Stimulated activated CD8-positive, alpha-beta memory T cell treated with anti-CD3 and anti-CD28 coated beads, Interleukin-12 subunit alpha, Interleukin-12 subunit beta, amount 100 ng/mL, for 24 hours (primary cell): ENCODE measurements around the gene SMARCD3.

Experiments used
- DNase-seq: peaks from one replicate; pipeline ENCODE4 v3.0.0-alpha.2; 2020; ENCODE audit errors: extremely low read depth

Gene SMARCD3

DNA sequence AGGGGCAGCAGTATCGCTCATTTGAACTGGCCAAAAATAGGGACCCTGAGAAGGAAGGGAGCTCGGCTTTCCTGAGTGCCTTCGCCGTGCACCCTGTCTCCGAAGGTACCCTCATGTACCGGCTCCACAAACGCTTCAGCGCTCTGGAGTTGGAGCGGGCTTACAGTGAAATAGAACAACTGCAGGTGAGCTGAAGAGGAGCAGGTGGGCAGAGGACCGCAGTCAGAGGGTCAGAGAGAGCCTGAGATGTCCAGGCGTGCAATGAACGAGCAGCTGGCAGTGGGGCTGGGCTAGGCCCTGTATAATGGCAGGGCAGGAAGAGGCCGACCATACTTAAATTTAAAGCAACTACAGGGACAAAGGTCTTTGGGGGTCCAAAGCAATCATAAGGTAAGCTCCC is 12.1 kb downstream of the SMARCD3 start:
- no peak for DNase-seq

DNA sequence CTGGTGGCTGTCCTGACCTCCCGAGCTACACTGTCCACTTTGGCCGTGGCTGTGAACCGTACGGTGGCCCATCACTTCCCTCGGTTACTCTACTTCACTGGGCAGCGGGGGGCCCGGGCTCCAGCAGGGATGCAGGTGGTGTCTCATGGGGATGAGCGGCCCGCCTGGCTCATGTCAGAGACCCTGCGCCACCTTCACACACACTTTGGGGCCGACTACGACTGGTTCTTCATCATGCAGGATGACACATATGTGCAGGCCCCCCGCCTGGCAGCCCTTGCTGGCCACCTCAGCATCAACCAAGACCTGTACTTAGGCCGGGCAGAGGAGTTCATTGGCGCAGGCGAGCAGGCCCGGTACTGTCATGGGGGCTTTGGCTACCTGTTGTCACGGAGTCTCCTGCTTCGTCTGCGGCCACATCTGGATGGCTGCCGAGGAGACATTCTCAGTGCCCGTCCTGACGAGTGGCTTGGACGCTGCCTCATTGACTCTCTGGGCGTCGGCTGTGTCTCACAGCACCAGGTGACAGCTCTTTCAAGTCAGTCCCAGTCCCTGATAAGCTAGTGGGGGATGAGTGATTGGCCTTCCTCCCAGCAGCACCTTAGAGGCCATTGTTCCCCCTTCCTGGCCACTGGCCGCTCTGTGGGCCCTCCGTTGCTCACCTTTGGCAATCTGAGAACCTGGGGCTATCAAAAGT is 13.3 kb downstream of the SMARCD3 start:
- DNase-seq, result no peak

- no peak for DNase-seq
These were observed 14.7 kb downstream of the SMARCD3 start for GRCh38 chr7:151233804-151234203.

- DNase-seq, result peak; percentile 68
These were observed 15.4 kb downstream of the SMARCD3 start for GRCh38 chr7:151232917-151233701.

- peak; percentile 79 for DNase-seq
These were observed 16.2 kb downstream of the SMARCD3 start, which contains the start of gene CHPF2 for GRCh38 chr7:151232091-151232916. Gene CHPF2, plus strand, starts transcription at chr7:151232483. Its CDS starts 1,529 bp downstream, at chr7:151234012.

GRCh38 chr7:151231080-151231479 is 17.4 kb downstream of the SMARCD3 start:
- no peak for DNase-seq

DNA sequence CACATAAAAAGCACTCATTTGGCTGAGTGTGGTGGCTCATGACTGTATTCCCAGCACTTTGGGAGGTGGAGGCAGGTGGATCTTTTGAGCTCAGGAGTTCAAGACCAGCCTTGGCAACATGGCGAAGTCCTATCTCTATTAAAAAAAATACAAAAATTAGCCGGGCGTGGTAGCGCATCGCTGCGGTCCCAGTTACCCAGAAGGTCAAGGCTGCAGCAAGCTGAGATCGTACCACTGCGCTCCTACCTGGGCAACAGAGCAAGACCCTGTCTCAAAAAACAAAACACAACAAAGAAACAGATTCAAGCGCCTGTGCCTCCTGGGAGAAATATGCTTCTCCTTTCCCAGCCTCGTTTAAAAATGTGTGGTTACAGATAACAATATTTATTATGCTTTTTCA is 19.2 kb downstream of the SMARCD3 start:
- DNase-seq, result no peak

DNA sequence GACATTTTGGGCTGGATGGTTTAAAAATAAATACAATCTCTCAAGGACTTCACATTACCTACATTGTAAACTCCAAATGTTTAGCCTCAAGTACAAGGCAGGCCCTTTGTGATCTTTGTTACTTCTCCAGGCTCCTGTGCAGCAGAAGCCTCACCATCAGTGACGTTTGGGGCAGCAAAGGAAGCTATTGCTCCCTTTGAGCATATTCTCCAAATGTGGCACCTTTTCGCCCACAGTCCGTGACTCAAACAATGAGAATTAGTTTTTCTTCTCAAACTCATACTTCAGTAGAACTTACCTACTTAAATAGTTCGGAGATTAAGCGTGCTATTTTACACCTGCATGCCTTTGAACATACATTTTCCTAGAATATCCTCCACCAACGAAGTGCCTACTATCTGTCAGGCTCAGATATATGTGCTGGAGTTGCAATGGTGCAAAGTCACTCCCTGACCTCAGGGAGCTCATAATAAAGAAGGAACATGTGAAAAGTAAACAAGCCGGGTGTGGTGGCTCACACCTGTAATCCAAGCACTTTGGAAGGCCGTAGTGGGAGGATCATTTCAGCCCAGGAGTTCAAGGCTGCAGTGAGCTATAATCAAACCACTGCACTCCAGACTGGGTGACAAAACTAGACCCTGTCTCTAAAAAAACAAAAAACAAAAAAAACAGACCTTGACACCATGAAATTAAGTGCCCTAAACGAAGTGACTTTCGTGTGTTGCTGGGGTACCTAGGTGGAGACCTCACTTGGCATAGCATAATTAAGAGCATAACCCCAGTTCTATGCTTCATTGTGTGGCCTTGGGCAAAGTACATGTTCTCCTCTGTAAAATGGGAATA is 20.2 kb downstream of the SMARCD3 start:
- DNase-seq, result no peak

DNA sequence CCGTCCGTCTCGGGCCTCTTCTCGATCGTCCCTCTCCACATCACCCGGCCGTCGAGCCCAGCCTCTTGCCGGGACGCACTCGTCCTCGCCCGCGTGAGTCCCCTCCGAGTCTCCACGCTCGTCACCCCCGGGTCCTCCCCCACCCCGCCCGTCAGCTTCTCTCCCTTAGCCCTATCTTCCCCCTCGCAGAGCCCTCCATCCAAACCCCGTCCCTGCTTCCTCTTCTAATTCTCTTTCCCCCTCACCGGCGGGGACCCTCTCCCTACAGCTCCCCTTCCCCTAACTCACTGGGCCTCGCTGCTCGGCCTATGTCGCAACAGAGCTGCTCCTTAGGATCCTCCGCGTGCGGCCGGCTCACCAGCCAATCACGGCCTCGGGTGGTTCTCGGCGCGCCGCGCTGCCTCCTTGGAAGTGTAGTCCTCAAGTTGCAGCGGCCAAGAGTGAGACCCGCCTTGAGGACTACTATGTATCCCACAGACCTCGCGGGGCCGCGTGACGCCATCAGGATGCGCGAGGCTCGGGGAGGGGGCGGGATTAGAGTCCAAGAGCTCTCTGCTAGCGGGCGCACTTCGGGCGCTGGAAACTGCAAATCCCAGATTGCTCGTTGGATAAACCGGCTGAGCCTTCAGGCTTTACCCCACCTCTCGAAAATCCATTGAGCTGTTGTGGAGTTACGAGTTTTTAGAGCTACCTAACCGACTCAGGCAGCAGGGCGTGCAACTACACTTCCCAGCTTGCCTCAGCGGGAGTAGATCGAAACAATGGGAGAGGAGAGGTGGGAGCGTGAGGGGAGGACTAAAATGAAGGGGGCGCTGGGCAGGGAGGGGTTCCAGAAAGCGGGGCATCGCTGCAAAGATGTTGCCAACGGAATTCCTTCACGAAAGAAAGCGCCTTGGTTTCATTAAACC is 21.4 kb downstream of the SMARCD3 start, which contains the start of gene ABCF2:
ABCF2 (minus strand) TSS at position 331 of the 908 bp plus-strand sequence. CDS start 747 bp downstream, outside the sequence.
- peak; percentile 91 for DNase-seq

- DNase-seq, result no peak
These were observed 22.0 kb downstream of the SMARCD3 start for GRCh38 chr7:151226560-151226874.

- no peak for DNase-seq
These were observed 22.5 kb downstream of the SMARCD3 start for GRCh38 chr7:151225948-151226510.

- DNase-seq, result no peak
These were observed 24.8 kb downstream of the SMARCD3 start for GRCh38 chr7:151223728-151224127.

- no peak for DNase-seq
These were observed 30.3 kb downstream of the SMARCD3 start for GRCh38 chr7:151218170-151218569.

DNA sequence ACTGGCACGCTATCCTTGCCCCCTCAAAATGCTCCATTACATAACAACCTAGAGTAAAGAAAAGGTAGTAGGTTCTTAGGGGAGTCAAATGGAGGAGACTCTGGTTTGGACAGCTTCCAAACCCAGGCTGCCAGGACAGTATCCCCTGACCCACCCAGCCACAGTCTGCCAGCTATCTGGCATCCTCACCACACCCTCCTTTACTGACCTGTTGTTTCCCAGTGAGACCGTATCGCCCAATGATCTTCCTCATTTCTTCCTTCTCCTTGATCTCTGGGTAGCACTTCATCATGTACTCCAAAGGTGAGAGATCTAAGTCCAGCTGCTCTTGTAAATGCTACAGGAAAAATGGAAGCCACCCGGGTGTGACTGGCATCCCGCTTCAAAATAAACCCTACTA is 33.1 kb downstream of the SMARCD3 start:
- no peak for DNase-seq

DNA sequence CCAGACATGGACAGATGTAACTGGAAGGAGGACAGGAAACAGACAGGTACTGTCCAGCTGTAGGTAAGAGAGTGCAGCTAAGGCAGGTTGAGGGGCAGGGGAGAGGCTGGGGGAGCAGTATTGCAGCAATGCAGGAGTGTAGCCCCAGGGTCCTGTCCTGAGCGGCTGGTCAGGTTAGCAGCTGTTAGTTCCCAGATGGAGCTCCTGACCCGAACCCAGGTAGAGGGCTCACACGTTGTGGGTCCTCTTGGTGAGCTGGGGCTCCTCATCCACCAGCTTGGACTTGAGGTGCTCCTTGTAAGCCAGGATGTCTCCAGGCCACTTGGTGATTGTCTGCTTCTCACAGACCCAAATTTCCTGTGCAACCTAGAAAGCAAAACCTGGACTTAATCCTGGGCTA is 34.7 kb downstream of the SMARCD3 start:
- no peak for DNase-seq

DNA sequence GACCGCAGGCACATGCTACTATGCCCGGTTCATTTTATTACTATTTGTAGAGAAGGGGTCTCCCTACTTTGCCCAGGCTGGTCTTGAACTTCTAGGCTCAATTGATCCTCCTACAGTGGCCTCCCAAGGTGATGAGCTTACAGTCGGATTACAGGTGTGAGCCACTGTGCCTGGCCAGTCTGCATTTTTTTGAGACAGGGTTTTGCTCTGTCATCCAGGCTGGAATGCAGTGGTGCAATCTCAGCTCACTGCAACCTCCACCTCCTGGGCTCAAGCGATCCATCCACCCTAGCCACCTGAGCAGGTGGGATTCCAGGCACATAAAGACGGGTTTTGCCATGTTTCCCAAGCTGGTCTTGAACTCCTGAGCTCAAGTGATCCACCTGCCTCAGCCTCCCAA is 35.9 kb downstream of the SMARCD3 start:
- DNase-seq, result no peak

DNA sequence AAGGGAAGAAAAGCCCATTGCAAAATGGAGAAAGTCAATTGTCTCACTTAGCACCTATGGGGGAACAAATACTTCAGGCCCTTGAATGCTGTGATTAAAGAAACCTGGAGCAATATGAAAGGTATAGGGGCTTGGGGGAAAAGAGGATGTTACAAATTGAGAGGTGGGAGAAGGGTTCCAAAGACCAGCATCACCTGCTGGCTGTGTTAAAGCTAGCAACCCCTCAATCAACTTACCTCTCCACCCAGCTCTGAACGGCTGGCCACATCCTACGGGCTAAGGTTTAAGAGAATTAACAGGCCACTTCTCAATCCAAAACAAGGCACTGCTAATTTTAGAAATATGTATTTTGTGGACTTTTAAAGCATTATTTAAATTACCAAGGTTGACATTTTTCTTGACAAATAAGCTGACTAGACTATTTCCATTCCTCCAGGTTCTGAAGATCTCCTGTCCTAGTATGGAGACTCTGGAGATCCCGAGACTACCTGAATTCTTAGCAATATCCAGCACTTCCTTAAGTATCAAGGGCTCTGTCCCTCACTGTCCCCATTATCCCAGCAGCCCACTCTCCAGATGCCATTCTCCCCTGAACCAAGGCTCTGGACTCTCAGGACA is 37.2 kb downstream of the SMARCD3 start:
- no peak for DNase-seq

- DNase-seq, result no peak
These were observed 38.2 kb downstream of the SMARCD3 start, which contains the start of gene H2BK1 for GRCh38 chr7:151210087-151210854. Gene H2BK1, minus strand, starts transcription at chr7:151210488. Its CDS starts 170 bp downstream, at chr7:151210318.

DNA sequence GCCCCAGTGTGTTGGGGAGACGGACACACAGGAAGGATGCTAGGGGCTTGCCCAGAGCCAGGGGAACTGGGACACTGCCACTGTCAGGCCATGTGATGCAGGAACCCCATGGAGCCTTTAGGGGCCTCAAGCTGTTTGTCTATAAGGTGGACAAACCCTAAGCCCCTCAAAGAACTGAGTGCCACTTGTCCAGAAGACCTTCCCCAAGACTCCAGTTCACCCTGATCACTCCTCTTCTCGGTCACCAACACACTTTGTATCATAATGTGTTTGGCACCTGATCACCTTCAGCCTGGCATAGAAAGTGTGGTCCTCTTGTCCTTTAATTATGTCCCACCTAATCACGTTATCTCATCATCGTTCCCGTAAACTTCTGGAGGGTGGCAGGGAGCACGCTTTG is 38.9 kb downstream of the SMARCD3 start:
- DNase-seq, result no peak
